Measurements from ENCODE around the gene KLF3. TPM values are rescaled to one million over a fixed set of nuclear protein-coding genes. Genes with fewer than 3 reads are reported as not detected.

Gene KLF3
- total and polyA plus RNA-seq, 2 of the 4 experiments (the other 2 are of a cell fraction) = 8.2 to 12.6 TPM

GRCh38 chr4:38734446-38734845 lies 70.4 kb downstream of the KLF3 start:
- Histone ChIP-seq H4K20me1 (ENCODE audit: insufficient read depth, low read length) (0 out of 2 replicates have a peak, but pooled peaks cover 6% of the 10 kb centered on the region), H2AFZ (replicated peaks; ENCODE audit: low read length, poor library complexity) (no peak overlapping the region), H3K14ac (replicated peaks; ENCODE audit: low read depth, low read length) (no peak overlapping the region), H3K9ac (ENCODE audit: low read depth, low read length) (no peak overlapping the region), H2AK5ac (ENCODE audit: low read depth, low read length) (no peak overlapping the region; the same call in 1 of the 2 replicates), H3K27me3 (ENCODE audit: control insufficient read depth, insufficient read depth, low read length) (peaks cover 7% of the 10 kb centered on the region), H2BK15ac (ENCODE audit: low read depth, low read length) (no peak overlapping the region), H3K27ac (ENCODE audit: insufficient read depth, low read length) (no peak overlapping the region), H3K4me3 (ENCODE audit: insufficient read depth, low read depth, low read length) (no peak overlapping the region), H3K18ac (ENCODE audit: low read depth, low read length) (no peak overlapping the region), H3K9me1 (ENCODE audit: insufficient read depth, low read length) (0 out of 2 replicates have a peak, but pooled peaks cover 3% of the 10 kb centered on the region), H2AK9ac (replicated peaks; ENCODE audit: low read depth, low read length, poor library complexity) (peak overlapping the region; percentile 7), H3K56ac (ENCODE audit: extremely low read depth, insufficient read depth, low read length) (no peak overlapping the region), H4K91ac (ENCODE audit: insufficient read depth, low read depth, low read length) (no peak overlapping the region), H3K4ac (ENCODE audit: low read depth, low read length) (no peak overlapping the region), H3K9me3 (ENCODE audit: control insufficient read depth, insufficient read depth, low read length) (no peaks in the 10 kb centered on the region), H3K4me1 (ENCODE audit: control insufficient read depth, insufficient read depth, low read length) (peaks cover 3% of the 10 kb centered on the region; the same call in 1 of the 2 replicates), H2BK5ac (ENCODE audit: low read depth, low read length, poor library complexity, severe bottlenecking) (no peak overlapping the region), H2BK20ac (ENCODE audit: low read depth, low read length) (no peak overlapping the region), H4K5ac (ENCODE audit: low read depth, low read length) (no peak overlapping the region), H2BK120ac (ENCODE audit: low read depth, low read length) (no peak overlapping the region), H3K23ac (ENCODE audit: low read depth, low read length) (no peak overlapping the region), H3K4me2 (ENCODE audit: low read depth, low read length) (no peak overlapping the region), H3K79me1 (ENCODE audit: low read depth in 1 of 2, low read length in 2 of 2) (no peaks in the 10 kb centered on the region), H4K8ac (ENCODE audit: low read depth in 2 of 2, low read length in 2 of 2) (no peak overlapping the region), H3K36me3 (ENCODE audit: control insufficient read depth, insufficient read depth, low read length) (no peaks in the 10 kb centered on the region)
- WGBS, 2 experiments (ENCODE audit: extremely low coverage in 2 of 2, insufficient read length in 1 of 2) = no CpG with 5 or more reads among the region's 5 CpGs
- intact Hi-C loops (cut with micrococcal nuclease) = loop anchor here (10.0 kb wide), 1 partner anchor 930 kb away; no protein-coding TSS in a partner anchor
- TF ChIP-seq BHLHE40 (IDR thresholded peaks at IDR 0.05; ENCODE audit: low read depth, low read length) (no peak), MXI1 (IDR thresholded peaks at IDR 0.05; ENCODE audit: borderline replicate concordance, low read depth, low read length) (no peak), CTCF (conservative IDR thresholded peaks at IDR 0.05; ENCODE audit: low read depth, low read length) (no peak), CHD1 (IDR thresholded peaks at IDR 0.05; ENCODE audit: low read depth, low read length) (no peak), SMC3 (IDR thresholded peaks at IDR 0.05; ENCODE audit: low read depth, low read length) (no peak), RFX5 (IDR thresholded peaks at IDR 0.05; ENCODE audit: low read depth, low read length) (no peak), RCOR1 (IDR thresholded peaks at IDR 0.05; ENCODE audit: insufficient replicate concordance, low read length) (no peak), CEBPB (IDR thresholded peaks at IDR 0.05; ENCODE audit: low read depth, low read length) (no peak), MAFK (IDR thresholded peaks at IDR 0.05; ENCODE audit: low read depth, low read length) (no peak), POLR2A (IDR thresholded peaks at IDR 0.05; ENCODE audit: low read depth, low read length) (no peak), NFE2L2 (IDR thresholded peaks at IDR 0.05; ENCODE audit: low read depth, low read length) (no peak), MAZ (IDR thresholded peaks at IDR 0.05; ENCODE audit: borderline replicate concordance, low read depth, low read length) (no peak), FOS (IDR thresholded peaks at IDR 0.05; ENCODE audit: low read depth, low read length) (no peak)
- ATAC-seq (ENCODE audit: low read depth) = no peak
- in situ Hi-C loops (cut with MboI; ENCODE audit: low sequenced_read_pairs) = loop anchor here (5.0 kb wide), 2 partner anchors 552 to 672 kb away; no protein-coding TSS in a partner anchor
- ChIA-PET CTCF (interaction anchor here (0.6 to 1.0 kb wide), 2 partner anchors 23 to 555 kb away, joined by 3 to 4 read pairs; no protein-coding TSS in a partner anchor), POLR2A (ENCODE audit: unreplicated experiment) (no interaction called here)
- BruUV-seq (replicated peaks) = no TSS peak
- dilution Hi-C loops (cut with HindIII; ENCODE audit: low sequenced_read_pairs, unreplicated experiment) = no loop called here
- DNase-seq = no peak
